Measurements from ENCODE around the gene CDH6.
"Not testable (repeated sequence)": the region's sequence is repeated elsewhere in the genome, so short reads cannot be mapped to it uniquely, and the experiment has no call there.

Gene CDH6

DNA sequence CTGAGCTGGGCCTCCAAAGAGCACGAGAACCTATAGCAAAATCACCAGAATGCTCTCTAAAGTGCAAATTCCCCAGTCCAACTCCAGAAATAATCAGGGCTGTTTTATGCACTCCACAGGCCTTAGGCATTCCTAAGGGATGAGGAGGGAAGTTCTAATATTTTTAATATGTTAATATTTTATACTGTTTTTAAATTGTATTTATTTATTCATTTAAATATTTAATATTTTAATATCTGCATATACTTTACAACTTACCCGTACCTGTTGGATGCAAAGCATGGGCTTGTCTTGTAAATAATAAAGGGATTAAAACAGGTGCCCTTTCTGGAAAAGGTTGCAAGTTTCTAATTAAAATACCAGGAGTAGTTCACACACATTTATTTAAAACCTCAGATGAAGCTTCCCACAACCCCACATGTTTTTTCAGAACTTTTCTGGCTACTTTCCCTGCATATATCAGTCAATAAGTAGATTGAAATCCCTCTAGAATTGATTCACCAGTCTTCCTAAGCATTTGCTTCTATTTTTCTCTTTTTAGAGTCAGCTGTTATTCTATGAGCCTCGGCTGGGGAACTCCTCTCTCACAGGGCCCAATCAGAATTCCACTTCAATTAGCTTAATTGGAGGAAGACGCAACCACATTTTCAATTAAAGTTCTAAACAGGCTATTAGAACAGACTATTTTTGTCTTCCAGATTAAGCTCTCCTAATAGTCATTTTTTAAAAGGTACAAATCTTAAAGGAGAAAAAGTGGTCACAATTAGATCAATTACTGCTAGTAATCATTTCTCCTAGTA, 140.8 kb downstream of the CDH6 start:
- no peak for DNase-seq

DNA sequence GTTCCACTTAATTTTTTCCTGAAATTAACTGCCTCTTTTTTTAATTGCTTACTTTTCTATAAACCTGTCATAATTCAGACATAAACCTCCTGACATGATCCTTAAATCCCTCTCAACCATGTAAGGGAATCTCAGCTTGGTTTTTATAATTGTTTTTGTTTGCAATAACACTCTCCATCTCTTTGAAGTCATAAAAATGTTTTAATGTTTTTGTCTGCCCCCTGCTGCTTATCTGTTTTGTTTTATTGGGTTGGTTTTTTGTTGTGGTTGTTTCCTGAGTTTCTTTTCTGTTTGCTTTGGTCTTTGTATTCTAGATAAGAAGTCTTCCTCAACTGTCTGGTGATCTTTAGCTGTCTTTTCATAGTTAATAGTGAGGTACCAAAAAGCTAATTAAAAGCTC, 142.0 kb downstream of the CDH6 start:
- DNase-seq, result no peak

DNA sequence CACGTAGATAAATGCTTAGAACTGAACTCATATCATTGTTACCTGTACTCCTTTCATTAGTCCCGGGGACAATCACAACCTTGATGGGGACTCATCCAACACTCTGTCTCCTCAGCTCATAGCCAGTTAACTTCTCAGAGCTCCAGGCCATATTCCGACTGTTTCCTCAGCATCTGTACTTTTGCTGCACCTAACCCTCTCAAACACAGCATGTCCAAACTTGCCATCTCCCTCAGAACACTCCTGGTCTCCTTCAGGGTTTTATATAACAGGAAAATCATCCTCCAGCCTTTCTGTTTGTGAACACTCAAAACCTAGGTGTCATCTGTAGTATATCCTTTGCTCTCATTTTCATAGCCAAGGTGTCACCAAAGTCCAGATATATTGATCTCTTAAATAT, 150.5 kb downstream of the CDH6 start:
- no peak for DNase-seq

DNA sequence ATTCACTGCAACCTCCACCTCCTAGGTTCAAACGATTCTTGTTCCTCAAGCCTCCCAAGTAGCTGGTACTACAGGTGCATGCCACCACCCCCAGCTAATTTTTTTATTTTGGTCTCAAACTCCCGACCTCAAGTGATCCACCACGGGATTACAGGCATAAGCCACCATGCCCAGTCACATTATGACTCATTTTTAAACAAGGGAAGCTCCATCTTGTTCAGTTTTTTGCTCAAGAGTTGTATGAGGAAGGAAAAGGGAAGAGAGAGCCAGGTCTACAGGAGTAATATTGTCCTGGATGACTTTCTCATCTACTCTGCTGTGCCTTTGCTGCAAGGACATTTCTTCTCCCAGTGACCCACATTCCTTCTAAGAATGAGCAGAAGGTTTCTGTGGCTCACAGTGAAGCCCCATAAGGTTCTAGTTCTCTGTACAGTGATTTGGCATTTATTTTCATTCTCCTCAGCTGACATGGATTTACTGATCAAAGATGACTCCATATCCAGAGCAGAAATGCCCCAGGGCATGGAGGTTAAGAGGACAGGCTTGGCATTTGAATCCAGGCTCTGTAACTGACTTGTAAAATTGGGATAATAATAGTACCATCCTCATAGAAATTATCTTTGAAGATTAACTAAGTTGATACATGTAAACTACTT, 153.5 kb downstream of the CDH6 start:
- DNase-seq, result no peak

DNA sequence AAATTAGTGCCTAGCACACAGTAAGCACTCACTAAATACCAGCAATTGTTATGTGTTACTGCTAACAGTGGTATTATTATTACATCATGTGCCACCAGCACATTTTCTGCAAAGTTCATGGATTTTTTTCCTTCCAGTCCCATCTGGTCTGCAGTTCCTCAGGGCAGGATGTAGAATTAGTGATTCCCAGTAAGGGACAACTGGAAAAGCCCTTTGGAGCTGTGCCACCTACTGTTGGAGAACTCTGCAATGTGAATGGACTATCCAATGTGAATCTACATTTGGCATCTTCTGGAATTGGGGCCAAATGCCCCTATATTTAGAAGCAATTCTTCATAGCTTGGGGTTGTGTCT, 154.0 kb downstream of the CDH6 start:
- DNase-seq, result no peak

DNA sequence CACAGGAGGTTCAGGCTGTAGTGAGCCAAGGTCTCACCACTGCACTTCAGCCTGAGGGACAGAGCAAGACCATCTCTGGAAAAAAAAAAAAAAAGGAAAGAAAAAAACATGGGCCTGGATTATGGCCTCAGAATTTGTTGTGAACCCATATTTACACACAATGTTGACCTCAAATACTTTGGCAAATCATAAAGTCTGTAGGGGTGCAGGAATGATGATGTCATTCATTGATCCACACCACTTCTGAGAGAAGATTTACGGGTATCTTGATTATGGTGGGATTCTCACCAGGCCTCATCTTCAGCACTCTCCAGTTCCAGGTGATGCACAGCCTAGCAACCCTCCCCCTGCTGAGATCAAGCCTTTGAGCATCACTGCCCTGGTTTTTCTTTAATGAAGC, 156.9 kb downstream of the CDH6 start:
- DNase-seq, result no peak

DNA sequence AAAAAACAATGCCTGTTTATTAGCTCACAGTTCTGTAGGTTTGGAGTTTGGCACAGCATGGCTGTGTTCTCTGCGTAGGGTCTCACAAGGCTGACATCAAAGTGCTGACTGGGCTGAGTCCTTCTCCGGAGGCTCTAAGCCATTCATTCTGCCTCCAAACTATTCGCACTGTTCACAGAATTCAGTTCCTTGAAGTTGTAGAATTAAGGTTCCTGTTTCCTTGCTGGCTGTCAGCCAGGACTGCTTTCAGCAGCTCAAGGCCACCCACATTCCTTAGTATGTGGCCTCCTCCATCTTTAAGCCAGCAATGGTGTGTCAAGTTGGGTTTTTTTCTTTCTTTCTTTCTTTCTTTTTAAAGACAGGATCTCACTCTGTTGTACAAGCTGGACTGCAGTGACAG, 161.9 kb downstream of the CDH6 start:
- DNase-seq, result no peak

DNA sequence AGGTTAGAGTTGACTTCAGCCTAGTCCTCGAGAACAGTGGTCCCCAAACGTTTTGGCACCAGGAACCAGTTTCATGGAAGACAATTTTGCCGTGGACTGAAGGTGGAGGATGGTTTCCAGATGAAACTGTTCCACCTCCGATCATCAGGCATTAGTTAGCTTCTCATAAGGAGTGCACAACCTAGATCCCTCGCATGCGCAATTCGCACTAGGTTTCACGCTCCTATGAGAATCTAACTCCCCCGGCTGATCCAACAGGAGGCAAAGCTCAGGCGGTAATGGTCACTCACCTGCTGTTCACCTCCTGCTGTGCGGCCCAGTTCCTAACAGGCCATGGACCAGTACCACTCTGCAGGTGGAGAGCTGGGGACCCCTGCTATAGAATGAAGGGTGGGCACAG, 163.6 kb downstream of the CDH6 start:
- no peak for DNase-seq

DNA sequence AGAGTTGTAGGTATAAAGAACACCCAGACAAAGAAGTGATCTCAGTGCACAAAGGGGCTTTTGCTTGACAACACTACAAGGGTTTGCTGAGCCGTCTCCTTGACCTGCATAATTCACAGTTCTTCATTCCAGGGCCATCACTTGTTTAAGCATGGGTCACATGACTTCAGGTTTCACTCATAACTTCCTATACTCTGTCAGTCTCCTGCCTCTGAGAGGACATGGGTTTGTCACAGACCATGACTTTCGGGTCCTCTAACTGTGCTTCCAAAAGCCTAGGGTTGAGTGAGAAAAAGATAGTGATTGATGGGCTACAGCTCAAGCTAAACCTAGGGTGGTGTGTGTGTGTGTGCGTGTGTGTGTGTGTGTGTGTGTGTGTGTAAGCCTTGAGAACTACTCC, 166.4 kb downstream of the CDH6 start:
- DNase-seq, result no peak

DNA sequence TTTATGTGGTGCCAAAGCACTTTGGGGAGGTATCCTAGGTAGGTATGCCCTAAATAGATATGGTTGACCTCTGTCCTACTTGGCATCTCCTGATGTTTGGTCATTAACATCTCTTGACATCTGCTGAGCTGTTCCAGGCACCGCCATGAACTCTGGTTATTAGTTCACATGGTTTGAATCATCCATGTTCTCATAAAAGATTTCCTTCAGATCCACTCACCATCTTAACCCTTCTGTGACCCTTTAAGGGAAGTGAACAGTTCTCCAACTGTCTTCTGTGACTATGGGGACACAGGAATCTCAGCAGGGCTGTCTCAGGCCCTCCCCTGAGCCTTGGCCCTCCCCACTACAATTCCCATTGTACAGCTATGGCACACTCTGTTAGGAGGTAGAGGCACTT, 167.7 kb downstream of the CDH6 start:
- DNase-seq, result no peak

DNA sequence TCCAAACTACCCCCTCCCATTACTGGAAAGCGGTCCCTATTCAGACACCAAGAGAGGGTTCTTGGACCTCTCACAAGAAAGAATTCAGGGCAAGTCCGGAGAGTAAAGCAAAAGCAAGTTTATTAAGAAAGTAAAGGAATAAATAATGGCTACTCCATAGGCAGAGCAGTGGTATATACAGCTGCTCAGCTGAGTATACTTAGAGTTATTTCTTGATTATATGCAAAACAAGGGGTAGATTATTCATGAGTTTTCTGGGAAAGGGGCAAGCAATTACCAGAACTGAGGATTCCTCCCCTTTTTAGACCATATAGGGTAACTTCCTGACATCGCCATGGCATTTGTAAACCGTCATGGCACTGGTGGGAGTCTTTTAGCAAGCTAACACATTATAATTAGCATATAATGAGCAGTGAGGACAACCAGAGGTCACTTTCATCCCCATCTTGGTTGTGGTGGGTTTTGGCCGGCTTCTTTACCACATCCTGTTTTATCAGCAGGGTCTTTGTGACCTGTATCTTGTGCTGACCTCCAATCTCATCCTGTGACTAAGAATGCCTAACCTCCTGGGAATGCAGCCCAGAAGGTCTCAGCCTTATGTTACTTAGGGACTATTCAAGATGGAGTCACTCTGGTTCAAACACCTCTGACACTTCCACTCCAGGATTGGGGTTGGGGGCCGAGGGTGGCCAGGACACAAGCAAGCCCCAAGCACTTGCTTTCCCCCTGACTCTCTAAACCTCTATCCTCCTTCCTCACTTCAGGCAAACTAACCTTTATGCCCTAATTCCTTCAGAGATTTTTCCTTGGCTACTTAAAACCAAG, 168.4 kb downstream of the CDH6 start:
- not testable (repeated sequence) for DNase-seq

DNA sequence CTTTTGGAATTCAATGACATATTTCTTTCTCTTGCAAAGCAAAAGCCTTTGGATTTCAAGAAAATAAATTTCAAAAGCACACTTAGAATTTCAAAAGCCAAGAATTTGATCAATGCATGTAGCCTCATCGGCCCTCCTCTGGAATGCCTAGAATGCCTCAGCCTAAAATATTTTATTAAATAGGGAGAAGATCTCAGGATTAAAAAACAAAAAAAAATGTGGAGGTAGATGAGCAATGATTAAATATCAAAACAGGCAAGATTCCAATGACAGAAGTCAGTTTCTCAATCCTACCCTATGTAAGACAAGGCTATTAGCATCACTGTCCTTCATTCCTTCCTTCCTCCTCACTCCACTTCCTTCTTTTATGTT, 169.0 kb downstream of the CDH6 start:
- DNase-seq, result no peak

DNA sequence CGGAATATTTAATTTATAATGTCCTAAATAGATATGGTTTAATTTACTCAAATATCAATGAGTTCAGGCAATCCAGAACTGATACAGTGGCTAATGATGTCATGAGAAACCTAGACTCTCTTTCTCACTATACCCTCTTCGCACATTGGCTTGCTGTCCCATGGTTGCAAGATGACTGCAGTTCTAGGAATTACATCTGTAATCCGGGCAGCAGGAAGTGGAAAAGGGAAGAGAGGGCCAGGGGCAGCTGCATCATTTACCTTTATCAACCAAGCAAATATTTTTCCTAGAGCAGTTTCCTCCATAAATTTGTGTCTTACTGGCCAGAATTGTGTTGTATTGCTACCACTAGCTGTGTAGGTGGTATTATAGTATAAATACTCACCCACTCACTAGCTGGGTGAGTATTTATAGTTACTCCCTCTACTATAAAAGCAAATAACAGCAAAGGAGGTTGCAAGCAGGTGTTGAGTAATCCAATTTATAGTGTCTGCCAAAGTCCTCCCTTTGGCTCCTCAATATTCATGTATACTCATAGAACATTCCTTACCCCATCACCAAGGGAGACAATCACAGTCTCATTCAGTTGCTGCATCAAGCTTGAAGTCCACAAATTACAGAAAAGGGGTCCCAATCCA, 169.6 kb downstream of the CDH6 start:
- no peak for DNase-seq

DNA sequence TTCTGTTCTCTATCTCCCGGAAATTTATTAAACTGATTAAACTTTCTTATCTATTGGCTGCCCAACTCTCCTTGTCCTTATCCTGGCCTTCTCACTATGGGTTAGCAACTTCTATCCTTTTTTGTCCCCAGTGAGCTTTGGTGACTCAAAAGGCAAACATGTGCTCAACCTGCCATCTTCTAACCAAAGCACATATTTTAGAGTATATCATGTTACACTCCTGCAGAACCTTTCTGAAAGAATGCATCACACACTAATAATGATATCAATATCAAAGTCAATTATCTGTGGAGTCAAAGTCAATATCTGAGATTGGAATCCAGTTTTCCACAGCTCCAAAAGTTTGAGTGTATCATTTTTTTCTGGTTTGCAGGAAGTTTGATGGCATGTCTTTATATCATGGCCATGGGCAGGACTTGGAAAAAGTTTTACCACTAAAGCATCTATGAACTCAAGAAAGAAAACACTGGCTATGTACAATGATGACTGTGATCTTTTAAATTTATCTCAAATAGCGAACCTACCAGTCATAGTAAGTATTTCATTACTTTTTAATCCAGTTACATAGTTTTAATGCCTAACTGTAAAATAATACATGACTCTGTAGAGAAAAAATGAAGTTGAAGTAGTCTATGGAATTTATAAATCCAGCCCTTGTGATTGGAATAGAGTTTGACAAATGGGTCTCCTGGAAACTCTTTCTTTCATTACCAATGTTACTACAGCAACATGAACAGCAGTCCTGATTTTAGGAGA, 171.6 kb downstream of the CDH6 start:
- no peak for DNase-seq

DNA sequence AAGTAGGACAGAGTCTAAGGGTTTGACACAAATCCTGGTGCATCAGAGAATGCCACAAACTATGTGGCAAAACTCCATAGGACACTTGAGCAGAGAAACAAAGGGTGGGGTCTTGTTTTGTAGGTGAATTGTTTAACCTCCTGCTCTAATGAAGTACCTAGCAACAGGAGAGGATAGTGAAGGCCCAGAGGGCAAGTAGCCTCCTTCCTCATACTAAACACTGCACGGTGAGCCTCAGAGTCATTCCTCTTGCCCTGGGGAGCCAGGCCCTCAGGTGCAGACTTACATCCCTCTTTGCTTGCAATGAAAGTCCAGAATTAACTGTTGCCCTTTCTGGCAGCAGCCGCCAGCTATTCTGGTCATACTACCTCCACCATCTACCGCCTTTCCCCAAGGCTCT, 172.3 kb downstream of the CDH6 start:
- no peak for DNase-seq

DNA sequence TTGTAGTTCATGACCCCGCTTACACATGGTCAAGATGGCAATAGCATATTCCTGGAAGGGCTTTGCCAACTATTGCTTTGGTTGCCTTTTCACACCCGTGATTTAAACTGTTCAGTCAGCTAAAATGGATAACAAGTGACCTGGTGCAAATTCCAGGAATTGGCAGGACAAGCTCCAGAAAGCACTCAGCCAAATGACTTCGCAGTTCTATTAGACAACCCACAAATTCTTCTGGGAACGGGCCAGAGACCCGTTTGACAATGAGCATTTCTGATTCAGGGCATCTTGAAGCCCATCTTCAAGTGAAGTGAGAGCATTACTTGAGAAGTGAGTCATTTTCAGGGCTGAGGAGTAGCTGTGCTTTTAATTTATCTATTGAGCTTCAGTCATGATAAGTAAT, 173.5 kb downstream of the CDH6 start:
- no peak for DNase-seq

DNA sequence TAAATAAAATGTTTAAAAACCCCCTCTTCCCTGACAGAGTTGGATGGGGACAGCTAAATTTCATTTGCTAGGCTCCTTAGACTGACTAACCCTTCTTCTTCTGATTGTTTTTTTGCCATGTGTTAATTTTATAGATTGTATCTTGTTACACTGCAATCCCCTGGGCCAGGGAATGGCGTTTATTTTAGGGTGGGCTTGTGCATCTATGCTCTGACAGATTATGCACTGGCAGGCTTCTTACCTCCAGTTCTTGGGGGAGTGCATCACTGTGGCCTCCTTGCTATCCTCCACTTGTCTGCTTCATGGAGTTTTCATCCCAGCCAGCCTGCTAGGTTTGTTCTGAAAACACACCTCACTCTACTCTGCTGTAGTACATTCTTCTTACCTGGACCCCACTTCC, 178.6 kb downstream of the CDH6 start:
- no peak for DNase-seq

DNA sequence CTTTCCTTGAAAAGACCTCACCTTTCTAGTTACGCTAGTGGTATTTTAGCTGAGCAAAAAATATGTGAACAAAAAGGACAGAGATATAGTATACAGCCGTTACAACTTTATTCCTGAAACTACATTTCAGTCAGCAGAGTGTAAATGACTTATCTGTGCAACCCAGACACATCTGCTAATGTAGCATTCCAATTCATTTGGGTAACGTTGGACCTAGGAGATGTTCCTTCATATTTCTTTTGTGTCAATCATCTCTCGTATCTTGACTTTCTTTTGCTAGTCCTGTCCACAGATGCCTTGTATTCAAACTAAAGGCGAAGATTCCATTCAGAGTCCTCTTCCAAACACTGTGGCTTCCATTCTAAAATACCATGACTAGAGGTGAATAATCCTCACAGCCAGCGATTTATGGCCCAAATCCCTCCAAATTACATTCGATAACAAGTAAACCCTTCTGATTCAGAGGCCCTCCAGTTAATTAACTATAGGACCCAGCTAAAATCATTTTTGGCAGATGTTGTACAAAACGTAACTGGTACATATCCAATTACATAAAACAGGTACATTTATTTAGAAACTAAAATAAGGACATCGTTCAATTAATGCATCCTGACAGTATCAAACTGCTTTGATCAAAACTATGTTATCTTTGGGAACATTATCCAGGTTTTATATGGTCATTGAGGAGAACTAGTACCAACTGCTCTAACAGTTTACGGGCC, 182.7 kb downstream of the CDH6 start:
- DNase-seq, result no peak

DNA sequence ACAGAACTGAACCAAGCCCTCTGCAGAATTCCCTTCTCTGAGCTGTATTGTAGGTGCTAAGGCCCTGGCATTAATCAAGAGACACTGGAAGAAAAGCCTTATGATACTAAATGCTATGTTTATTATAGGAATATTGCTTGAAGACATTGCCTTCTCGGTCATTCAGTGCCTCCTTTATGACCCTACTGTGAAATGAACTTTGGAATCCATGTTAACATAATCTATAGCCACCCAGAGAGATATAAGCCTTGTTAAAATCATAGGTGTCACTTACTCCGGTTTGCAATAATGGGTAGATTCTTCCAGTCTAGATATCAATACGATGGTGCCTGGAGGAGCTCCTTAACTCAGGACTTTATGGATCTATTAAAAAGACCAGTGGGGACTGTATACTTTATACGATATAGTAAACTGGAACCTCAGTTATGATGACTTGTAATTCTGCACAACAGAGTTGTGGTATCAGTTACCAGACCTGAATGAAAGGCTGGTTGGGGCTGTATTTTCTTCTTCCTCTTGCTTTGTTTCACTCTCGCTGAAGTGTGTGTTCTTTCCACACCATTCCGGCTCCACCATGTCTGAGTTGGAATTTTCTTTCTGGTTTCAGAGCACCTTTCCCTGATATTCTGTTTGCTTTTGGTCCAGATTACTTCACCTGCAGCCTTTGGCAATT, 183.9 kb downstream of the CDH6 start:
- no peak for DNase-seq

DNA sequence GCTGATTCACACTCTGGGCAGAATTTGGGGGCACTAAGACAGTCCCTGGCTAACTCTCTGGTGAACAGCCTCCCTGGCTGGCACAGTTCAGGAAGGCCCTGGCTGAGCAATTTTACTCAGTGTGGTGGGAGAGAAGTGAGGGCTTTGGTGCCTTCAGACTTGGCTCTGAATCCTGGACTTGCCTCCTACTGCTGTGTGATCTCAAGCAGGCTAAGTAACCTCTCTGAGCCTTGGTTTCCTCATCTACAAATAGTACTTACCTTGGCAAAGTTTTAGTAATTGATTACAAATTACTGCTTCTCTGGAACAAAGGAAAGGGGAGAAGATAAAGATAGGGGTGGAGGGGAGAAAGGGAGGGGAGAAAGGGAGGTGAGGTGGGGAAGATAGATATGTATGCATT, 184.7 kb downstream of the CDH6 start:
- no peak for DNase-seq
